ENCODE data around the gene ASB10. TPM values are rescaled to one million over a fixed set of nuclear protein-coding genes. Genes with fewer than 3 reads are reported as not detected.

ASB10 gene, protein sequence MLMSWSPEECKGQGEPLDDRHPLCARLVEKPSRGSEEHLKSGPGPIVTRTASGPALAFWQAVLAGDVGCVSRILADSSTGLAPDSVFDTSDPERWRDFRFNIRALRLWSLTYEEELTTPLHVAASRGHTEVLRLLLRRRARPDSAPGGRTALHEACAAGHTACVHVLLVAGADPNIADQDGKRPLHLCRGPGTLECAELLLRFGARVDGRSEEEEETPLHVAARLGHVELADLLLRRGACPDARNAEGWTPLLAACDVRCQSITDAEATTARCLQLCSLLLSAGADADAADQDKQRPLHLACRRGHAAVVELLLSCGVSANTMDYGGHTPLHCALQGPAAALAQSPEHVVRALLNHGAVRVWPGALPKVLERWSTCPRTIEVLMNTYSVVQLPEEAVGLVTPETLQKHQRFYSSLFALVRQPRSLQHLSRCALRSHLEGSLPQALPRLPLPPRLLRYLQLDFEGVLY
- not detected for polyA plus RNA-seq (2013, experiment 1 of 2)
- not detected for polyA plus RNA-seq (2013, experiment 2 of 2)

DNA sequence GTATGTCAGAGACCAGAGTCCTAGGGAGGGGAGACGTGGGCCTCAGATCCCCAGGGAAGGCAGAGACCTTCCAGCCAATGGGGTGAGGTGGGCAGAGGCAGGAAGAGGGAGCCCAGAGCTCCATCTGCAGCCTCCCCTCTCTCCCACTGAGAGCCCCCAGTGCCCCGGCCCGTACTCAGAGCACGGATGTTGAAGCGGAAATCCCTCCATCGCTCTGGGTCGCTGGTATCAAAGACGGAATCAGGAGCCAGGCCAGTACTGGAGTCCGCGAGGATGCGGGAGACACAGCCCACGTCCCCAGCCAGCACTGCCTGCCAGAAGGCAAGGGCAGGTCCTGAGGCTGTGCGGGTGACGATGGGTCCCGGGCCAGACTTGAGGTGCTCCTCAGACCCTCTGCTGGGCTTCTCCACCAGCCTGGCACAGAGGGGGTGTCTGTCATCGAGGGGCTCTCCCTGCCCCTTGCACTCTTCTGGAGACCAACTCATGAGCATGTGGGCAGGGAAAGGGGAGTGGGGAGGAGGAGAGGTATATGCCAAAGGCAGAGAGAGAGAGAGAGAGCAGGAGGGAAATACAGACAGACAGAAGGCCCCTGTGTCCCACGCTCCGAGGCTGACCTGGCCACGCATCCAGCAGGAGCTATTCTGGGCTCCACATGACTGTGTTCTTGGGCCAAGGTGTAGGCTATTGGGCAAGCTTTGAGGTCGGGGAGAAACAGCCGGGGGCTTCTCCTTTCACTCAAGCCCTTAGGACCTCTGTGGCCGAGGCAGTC is at the start of gene ASB10:
ASB10 (minus strand) TSS at position 611 of the 769 bp plus-strand sequence; CDS start at position 491, 120 bp downstream.
- H3K79me1 ChIP-seq (ENCODE audit: low read depth, low read length): peaks cover 1% of the 10 kb centered on the region
- H3K27ac ChIP-seq (replicated peaks; ENCODE audit: low read length): no peak within 1 kb of the TSS
- H2BK12ac ChIP-seq (ENCODE audit: low read length): peak within 1 kb of the TSS; percentile 63
- H2BK5ac ChIP-seq (ENCODE audit: low read length): peak within 1 kb of the TSS; percentile 72
- H4K91ac ChIP-seq (ENCODE audit: low read depth, low read length, poor library complexity): no peak within 1 kb of the TSS
- H3K9ac ChIP-seq (ENCODE audit: low read depth, low read length, poor library complexity): no peak within 1 kb of the TSS
- H3K23ac ChIP-seq (ENCODE audit: low read depth, low read length, poor library complexity): peak within 1 kb of the TSS; percentile 89
- no peak within 1 kb of the TSS for H2AFZ ChIP-seq (ENCODE audit: low read length)
- no peak within 1 kb of the TSS for H2BK120ac ChIP-seq (ENCODE audit: low read depth, low read length)
- no peak within 1 kb of the TSS for H3K4ac ChIP-seq (ENCODE audit: low read length)
- no CpG with 5 or more reads among the region's 22 CpGs for WGBS, 2 donors (ENCODE audit: extremely low coverage in 2 of 2, insufficient read length in 2 of 2, insufficient replicate concordance in 1 of 2)
- peak within 1 kb of the TSS; percentile 69 for H3K18ac ChIP-seq (ENCODE audit: low read length)
- peak within 1 kb of the TSS; percentile 83 for H2BK15ac ChIP-seq (ENCODE audit: low read length)
- no peak within 1 kb of the TSS for H3K4me2 ChIP-seq (ENCODE audit: insufficient read depth, low read length, poor library complexity, severe bottlenecking)
- no peaks in the 10 kb centered on the region for H3K36me3 ChIP-seq (replicated peaks in 1 of 2; ENCODE audit: control insufficient read depth in 2 of 2, insufficient read depth in 2 of 2, low read length in 2 of 2)
- peak within 1 kb of the TSS; percentile 93 for H2AK5ac ChIP-seq (ENCODE audit: low read depth, low read length)
- peaks cover 0 to 59% (median 0%) of the 10 kb centered on the region in 3 experiments for H3K27me3 ChIP-seq (ENCODE audit: control insufficient read depth in 3 of 3, insufficient read depth in 3 of 3, low read depth in 1 of 3, low read length in 3 of 3)
- H3K4me1 ChIP-seq (ENCODE audit: control insufficient read depth in 2 of 2, insufficient read depth in 1 of 2, low read depth in 1 of 2, low read length in 2 of 2): no peaks in the 10 kb centered on the region
- H3K4me3 ChIP-seq (ENCODE audit: low read length in 2 of 2): no peak within 1 kb of the TSS
- no peak for DNase-seq (ENCODE audit: low spot score)
- no peaks in the 10 kb centered on the region for H3K9me3 ChIP-seq (replicated peaks in 1 of 2; ENCODE audit: control insufficient read depth in 2 of 2, insufficient read depth in 1 of 2, low read depth in 1 of 2, low read length in 2 of 2)
- peak within 1 kb of the TSS; percentile 97 for H3K14ac ChIP-seq (ENCODE audit: low read length)
- H4K8ac ChIP-seq (ENCODE audit: low read depth, low read length): peak within 1 kb of the TSS; percentile 57

DNA sequence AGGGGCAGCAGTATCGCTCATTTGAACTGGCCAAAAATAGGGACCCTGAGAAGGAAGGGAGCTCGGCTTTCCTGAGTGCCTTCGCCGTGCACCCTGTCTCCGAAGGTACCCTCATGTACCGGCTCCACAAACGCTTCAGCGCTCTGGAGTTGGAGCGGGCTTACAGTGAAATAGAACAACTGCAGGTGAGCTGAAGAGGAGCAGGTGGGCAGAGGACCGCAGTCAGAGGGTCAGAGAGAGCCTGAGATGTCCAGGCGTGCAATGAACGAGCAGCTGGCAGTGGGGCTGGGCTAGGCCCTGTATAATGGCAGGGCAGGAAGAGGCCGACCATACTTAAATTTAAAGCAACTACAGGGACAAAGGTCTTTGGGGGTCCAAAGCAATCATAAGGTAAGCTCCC is 49.4 kb upstream of the ASB10 start:
- Histone ChIP-seq H3K23ac (ENCODE audit: low read depth, low read length, poor library complexity) (no peak overlapping the region), H2BK12ac (ENCODE audit: low read length) (no peak overlapping the region), H3K4me2 (ENCODE audit: insufficient read depth, low read length, poor library complexity, severe bottlenecking) (no peak overlapping the region), H3K9ac (ENCODE audit: low read depth, low read length, poor library complexity) (no peak overlapping the region), H3K18ac (ENCODE audit: low read length) (no peak overlapping the region), H3K14ac (ENCODE audit: low read length) (no peak overlapping the region), H2BK120ac (ENCODE audit: low read depth, low read length) (no peak overlapping the region), H3K27me3 (ENCODE audit: control insufficient read depth in 3 of 3, insufficient read depth in 3 of 3, low read depth in 1 of 3, low read length in 3 of 3) (no peaks in the 10 kb centered on the region), H3K4ac (ENCODE audit: low read length) (no peak overlapping the region), H2BK15ac (ENCODE audit: low read length) (no peak overlapping the region), H4K91ac (ENCODE audit: low read depth, low read length, poor library complexity) (no peak overlapping the region), H3K36me3 (replicated peaks in 1 of 2; ENCODE audit: control insufficient read depth in 2 of 2, insufficient read depth in 2 of 2, low read length in 2 of 2) (peaks cover 33 to 72% of the 10 kb centered on the region in 2 donors), H3K9me3 (replicated peaks in 1 of 2; ENCODE audit: control insufficient read depth in 2 of 2, insufficient read depth in 1 of 2, low read depth in 1 of 2, low read length in 2 of 2) (no peaks in the 10 kb centered on the region), H4K8ac (ENCODE audit: low read depth, low read length) (no peak overlapping the region), H3K79me1 (ENCODE audit: low read depth, low read length) (peaks cover 19% of the 10 kb centered on the region), H3K4me3 (ENCODE audit: low read length in 2 of 2) (peak overlapping the region in 1 of 2 donors; percentile 24), H2AK5ac (ENCODE audit: low read depth, low read length) (no peak overlapping the region), H3K27ac (replicated peaks; ENCODE audit: low read length) (no peak overlapping the region), H2BK5ac (ENCODE audit: low read length) (no peak overlapping the region), H2AFZ (ENCODE audit: low read length) (no peak overlapping the region), H3K4me1 (ENCODE audit: control insufficient read depth in 2 of 2, insufficient read depth in 1 of 2, low read depth in 1 of 2, low read length in 2 of 2) (peaks cover 5 to 9% of the 10 kb centered on the region in 2 donors)
- no CpG with 5 or more reads among the region's 13 CpGs for WGBS, 2 donors (ENCODE audit: extremely low coverage in 2 of 2, insufficient read length in 2 of 2, insufficient replicate concordance in 1 of 2)
- no peak for DNase-seq (ENCODE audit: low spot score)

DNA sequence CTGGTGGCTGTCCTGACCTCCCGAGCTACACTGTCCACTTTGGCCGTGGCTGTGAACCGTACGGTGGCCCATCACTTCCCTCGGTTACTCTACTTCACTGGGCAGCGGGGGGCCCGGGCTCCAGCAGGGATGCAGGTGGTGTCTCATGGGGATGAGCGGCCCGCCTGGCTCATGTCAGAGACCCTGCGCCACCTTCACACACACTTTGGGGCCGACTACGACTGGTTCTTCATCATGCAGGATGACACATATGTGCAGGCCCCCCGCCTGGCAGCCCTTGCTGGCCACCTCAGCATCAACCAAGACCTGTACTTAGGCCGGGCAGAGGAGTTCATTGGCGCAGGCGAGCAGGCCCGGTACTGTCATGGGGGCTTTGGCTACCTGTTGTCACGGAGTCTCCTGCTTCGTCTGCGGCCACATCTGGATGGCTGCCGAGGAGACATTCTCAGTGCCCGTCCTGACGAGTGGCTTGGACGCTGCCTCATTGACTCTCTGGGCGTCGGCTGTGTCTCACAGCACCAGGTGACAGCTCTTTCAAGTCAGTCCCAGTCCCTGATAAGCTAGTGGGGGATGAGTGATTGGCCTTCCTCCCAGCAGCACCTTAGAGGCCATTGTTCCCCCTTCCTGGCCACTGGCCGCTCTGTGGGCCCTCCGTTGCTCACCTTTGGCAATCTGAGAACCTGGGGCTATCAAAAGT is 48.2 kb upstream of the ASB10 start:
- Histone ChIP-seq H3K27ac (replicated peaks; ENCODE audit: low read length) (no peak overlapping the region), H3K9me3 (replicated peaks in 1 of 2; ENCODE audit: control insufficient read depth in 2 of 2, insufficient read depth in 1 of 2, low read depth in 1 of 2, low read length in 2 of 2) (no peaks in the 10 kb centered on the region), H3K18ac (ENCODE audit: low read length) (no peak overlapping the region), H2AK5ac (ENCODE audit: low read depth, low read length) (no peak overlapping the region), H3K9ac (ENCODE audit: low read depth, low read length, poor library complexity) (no peak overlapping the region), H3K27me3 (ENCODE audit: control insufficient read depth in 3 of 3, insufficient read depth in 3 of 3, low read depth in 1 of 3, low read length in 3 of 3) (no peaks in the 10 kb centered on the region), H2BK15ac (ENCODE audit: low read length) (no peak overlapping the region), H3K79me1 (ENCODE audit: low read depth, low read length) (peaks cover 19% of the 10 kb centered on the region), H3K4me3 (ENCODE audit: low read length in 2 of 2) (no peak overlapping the region), H2BK5ac (ENCODE audit: low read length) (no peak overlapping the region), H2BK120ac (ENCODE audit: low read depth, low read length) (no peak overlapping the region), H3K4me1 (ENCODE audit: control insufficient read depth in 2 of 2, insufficient read depth in 1 of 2, low read depth in 1 of 2, low read length in 2 of 2) (peaks cover 6 to 9% of the 10 kb centered on the region in 2 donors), H3K14ac (ENCODE audit: low read length) (no peak overlapping the region), H3K36me3 (replicated peaks in 1 of 2; ENCODE audit: control insufficient read depth in 2 of 2, insufficient read depth in 2 of 2, low read length in 2 of 2) (peaks cover 30 to 60% of the 10 kb centered on the region in 2 donors), H4K8ac (ENCODE audit: low read depth, low read length) (no peak overlapping the region), H3K4ac (ENCODE audit: low read length) (no peak overlapping the region), H2BK12ac (ENCODE audit: low read length) (no peak overlapping the region), H3K4me2 (ENCODE audit: insufficient read depth, low read length, poor library complexity, severe bottlenecking) (no peak overlapping the region), H3K23ac (ENCODE audit: low read depth, low read length, poor library complexity) (no peak overlapping the region), H2AFZ (ENCODE audit: low read length) (no peak overlapping the region), H4K91ac (ENCODE audit: low read depth, low read length, poor library complexity) (no peak overlapping the region)
- no peak for DNase-seq (ENCODE audit: low spot score)
- WGBS, 2 donors (ENCODE audit: extremely low coverage in 2 of 2, insufficient read length in 2 of 2, insufficient replicate concordance in 1 of 2): no CpG with 5 or more reads among the region's 28 CpGs
